ENCODE results near the gene KRTAP5-7.
"Not testable (repeated sequence)": the region's sequence is repeated elsewhere in the genome, so short reads cannot be mapped to it uniquely, and the experiment has no call there.

The KRTAP5-7 gene

DNA sequence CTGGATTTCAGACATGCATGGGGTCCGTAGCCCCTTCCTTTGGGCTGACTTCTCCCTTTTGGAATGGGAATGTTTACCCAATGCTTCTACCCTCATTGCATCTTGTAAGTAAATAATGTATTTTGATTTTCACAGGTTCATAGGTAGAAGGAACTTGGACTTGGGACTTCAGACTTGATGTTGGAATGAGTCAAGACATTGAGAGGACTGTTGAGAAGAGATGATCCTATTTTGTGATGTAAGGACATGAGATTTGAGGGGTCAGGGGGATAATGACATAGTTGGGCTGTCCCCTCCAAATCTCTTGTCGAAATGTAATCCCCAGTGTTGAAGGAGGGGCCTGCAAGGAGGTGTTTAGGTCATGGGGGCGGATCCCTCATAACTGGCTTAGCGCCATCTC lies 37.4 kb downstream of the KRTAP5-7 start:
- DNase-seq = no peak

DNA sequence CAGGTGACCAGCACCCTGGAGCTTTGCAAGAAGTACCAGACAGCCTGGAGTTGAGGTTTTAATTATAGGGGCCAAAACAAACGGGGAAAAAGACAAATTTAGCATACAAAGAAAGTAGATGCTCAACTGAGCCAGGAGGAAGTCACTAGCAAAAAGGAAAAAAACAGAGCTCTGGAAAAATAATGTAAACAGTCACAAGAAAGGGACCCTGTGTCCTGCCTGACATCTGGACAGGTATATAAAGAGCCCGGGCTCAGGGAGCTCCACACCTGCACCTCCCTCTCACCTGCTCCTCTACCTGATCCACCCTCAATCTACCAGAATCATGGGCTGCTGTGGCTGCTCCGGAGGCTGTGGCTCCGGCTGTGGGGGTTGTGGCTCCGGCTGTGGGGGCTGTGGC lies 38.2 kb downstream of the KRTAP5-7 start, which contains the start of gene KRTAP5-10:
Gene KRTAP5-10 (plus strand): TSS at position 301 of the 400 bp plus-strand sequence. CDS start 25 bp downstream, at position 326.
- DNase-seq = no peak

DNA sequence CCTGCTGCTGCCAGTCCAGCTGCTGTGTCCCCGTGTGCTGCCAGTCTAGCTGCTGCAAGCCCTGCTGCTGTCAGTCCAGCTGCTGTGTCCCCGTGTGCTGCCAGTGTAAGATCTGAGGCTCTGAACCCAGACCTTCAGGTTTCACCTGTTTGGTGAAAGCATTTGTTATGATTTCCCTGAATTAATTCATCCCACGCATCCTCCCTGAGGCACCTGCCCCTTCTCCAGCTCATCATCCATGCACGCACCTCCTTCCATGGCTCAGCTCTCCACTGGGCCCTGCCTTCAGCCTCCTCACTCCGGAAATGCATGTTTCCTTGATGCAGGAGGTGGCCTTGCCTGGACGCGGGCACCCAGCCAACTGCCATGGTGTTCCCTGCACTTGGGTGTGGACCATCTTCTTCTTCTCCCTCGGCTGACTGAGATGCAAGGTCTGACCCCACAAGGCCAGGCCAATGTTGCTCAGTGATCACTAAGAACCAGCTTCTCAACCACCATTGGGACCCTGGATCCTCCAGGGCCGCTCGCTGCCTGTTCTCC lies 39.1 kb downstream of the KRTAP5-7 start:
- no peak for DNase-seq

DNA sequence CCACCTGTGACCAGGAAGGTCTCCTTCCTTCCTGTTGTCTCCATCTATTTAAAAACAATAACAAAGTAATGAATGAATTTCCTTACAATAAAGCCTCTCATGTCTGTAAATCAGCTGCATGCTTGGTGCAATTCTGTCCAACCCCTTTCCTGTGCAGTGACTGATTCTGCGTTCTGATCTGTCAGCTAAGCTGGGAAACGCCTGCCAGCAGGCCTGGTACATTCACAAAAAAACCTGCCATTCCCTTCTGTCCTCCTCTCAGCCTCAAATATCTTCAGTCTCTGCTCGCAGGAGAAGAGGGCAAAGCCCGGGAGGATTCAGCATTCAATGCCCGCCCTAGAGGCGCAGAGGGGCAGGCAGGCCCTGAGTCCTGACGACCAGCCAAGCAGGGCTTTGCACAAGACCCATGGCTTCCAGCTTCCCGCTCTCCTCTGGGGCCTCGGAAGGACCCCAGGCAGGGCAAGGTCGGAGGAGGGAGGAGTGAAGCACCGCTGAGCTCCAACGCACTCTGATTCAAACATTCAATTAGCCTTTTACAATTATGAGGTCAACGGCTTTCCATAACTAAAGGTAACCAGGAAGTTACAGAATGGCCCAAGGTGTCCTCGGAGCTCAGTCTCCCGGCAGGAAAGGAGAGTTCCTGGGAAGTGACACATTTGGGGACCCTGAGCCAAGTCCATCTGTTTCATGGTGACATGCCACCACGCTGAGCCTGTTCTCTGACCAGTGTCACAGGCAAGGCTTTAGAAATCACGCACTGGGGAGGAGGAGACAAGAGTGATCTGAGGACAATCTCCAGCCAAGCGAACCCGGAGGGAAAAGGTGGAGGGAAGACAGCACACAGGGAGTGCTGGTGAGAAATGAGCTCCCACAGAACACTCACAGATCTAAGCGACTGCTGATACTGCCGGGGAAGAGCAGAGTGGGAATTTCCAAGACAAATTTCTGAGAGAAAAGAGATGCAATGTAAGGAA lies 39.8 kb downstream of the KRTAP5-7 start:
- DNase-seq = not testable (repeated sequence)

DNA sequence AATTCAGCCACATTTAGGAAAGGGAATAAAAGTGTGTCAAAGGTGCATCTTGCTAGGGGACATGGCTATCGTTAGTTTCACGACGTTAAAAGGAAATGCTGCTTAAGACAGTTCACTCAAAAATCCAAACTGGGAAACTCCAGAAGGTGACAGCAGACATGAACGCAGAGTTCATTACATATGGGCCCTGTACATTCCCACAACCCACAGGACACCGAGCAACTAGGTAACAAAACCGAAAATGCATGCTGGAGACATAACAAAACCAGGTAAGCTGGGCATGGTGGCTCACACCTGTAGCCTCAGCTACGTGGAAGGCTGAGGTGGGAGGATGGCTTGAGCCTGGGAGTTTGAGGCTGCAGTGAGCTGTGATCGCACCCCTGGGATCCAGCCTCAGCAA lies 40.6 kb downstream of the KRTAP5-7 start:
- DNase-seq = not testable (repeated sequence)

DNA sequence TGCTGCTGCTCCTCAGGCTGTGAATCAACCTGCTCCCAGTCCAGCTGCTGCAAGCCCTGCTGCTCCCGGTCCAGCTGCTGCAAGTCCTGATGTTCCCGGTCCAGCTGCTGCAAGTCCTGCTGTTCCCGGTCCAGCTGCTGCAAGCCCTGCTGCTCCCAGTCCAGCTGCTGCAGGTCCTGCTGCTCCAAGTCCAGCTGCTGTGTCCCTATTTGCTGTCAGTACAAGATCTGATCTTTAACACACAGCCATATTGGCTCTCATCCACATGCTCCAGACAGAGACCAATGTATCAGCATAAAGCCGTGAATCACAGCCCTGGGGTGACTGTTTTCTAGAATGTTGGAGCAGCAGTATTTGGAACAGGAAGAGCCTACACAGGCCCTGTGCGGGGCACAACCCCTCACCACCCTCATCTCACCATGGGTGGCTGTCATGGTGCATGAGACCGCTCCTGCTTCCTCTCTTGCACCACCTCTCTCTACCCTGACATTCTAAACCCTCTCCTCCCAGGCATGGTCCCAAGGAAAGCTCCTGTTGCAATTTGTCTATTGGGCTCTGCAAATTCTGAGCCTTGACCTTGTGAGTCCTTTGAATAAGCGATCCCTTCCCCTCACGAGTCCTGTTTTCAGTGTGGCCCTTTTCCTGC lies 41.8 kb downstream of the KRTAP5-7 start:
- no peak for DNase-seq

DNA sequence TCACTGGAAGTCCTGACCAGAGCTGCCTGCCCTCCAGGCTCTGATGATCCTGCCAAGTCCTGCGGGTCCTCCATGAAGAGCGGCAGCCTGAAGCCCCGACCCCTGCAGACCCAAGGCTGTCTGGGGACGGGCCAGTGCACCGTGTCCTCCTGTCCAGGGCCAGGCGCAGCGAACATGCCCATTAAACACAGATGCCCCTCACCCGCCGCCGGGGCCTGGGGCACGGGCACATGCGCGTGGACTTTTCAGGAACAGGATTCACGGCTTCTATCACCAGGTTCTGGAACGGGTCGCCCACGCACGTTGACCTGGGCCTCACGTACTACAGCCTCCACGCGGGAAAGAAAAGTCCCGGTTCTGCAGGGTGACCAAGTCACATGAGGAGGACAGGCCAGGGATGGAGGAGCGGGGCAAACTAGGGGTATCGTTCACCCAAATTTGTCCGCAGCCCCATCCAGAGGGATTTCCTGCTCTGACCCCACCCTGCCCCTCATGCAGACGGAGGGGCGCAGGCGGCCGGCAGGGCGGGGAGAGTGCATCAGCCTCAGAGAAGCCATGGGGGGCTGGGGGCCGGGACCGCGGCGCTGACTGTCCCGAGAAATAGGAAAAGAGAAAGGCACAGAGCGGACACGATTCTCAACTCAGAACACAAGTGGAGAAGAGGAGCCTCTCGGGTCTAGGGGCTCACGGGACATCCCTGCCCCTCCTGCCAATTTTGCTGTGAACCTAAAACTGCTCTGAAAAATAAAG lies 44.2 kb downstream of the KRTAP5-7 start:
- not testable (repeated sequence) for DNase-seq

DNA sequence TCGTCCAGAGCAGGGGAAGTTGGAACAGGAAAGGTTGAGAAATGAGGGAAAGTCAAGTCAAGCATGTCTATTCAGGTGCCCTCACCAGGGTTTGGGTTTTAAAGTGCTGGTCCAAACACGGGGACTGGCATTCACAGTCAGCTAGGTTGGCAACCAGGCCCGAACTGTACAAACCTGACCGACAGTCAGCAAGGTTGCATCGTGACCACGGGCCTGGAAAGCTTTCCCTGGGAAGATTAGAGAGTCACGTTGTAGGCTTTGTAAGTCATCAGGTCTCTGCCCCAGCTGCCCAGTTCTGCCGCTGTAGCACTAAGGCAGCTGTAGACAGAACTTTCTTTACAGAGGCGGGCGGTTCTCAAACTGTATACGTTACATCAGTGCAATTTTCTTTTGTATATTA lies 45.7 kb downstream of the KRTAP5-7 start:
- no peak for DNase-seq

DNA sequence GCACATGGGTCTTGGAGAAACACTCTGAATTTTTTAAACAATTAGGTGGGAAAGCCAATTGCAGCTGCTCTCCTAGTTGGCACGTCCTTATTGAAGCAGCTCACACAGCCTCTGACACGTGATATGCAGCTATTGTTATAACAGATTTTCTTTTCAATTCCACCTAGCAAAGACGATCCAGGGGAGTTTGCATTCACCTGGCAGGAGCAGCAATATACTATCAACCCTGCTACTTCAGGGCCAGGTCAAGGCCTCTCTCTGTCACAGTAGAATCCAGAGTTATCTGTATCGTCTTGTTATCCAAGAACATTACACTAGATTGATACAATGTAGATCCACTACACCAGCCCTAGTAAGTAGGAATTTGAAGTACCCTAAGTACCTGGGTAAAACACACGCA lies 47.4 kb downstream of the KRTAP5-7 start:
- DNase-seq = no peak

DNA sequence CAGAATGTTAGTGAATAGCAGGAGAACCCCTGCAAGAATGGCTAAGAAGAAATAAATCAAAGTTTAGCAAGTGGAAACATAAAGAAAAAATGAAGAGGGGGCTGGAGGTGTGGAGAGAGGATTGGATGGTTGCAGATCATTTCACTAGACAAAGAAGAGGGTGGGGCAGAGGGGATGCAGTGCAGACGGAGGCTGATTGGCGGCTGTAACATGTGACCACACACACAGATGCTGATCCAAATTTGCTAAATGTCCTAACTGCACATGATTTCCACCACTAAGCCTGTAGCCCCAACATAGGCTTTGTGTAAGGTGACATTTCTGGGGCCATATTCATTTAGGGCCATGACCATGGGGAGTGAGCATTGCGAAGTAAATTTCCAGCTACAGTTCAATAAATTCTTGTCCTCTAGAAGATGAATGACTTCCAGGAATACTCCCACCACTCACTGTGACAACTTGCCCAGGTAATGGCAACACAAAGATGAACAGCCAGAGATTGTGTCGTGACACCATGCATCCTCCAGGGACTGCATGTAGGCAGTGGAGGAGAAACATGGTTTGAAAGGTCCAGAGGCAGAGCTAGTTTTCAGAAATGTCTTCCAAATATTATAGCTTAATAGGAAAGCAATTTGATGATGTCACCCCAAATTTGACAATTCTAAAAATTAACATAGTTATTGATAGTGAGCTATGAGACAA lies 48.8 kb downstream of the KRTAP5-7 start:
- no peak for DNase-seq

DNA sequence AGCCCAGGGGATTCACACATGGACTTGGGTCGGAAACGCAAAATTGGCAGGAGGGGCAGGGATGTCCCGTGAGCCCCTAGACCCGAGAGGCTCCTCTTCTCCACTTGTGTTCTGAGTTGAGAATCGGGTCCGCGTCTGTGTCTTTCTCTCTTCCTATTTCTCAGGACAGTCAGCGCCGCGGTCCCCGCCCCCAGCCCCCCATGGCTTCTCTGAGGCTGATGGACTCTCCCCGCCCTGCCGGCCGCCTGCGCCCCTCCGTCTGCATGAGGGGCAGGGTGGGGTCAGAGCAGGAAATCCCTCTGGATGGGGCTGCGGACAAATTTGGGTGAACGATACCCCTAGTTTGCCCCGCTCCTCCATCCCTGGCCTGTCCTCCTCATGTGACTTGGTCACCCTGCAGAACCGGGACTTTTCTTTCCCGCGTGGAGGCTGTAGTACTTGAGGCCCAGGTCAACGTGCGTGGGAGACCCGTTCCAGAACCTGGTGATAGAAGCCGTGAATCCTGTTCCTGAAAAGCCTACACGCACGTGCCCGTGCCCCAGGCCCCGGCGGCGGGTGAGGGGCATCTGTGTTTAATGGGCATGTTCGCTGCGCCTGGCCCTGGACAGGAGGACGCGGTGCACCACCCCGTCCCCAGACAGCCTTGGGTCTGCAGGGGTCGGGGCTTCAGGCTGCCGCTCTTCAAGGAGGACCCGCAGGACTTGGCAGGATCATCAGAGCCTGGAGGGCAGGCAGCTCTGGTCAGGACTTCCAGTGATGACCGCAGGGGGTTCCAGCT lies 49.8 kb downstream of the KRTAP5-7 start:
- DNase-seq = not testable (repeated sequence)

DNA sequence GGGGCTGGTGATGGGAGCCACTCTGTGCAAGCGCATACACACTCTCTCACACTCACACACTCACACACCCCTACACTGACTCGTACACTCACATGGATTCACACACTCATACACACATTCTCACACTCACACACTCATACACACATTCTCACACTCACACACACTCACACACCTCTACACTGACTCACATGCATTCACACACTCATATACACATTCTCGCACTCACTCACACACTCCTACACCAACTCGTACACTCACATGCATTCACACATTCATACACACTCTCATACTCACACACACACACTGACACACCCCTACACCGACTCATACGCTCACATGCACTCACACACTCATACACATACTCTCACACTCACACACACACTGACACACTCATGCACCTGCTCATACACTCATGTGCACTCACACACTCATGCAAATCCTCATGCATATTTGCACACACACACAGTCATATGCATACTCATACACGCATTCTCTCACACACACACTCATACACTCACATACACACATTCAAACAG lies 50.5 kb downstream of the KRTAP5-7 start:
- DNase-seq = no peak
